GM12878 (cell line): ENCODE data around the gene MTIF3. TPM values are rescaled to one million over a fixed set of nuclear protein-coding genes. Genes with fewer than 3 reads are reported as not detected.

Source experiments
- ATAC-seq: fragments of 200-7000 bp; cut with Tn5 transposase; 3 replicates; pipeline ENCODE4 v1.9.1; 2020; ENCODE audit warnings: mild to moderate bottlenecking, moderate library complexity
- BruUV-seq: library from RNA; stranded (reverse); fragments of 400-500 nt; replicated peaks from 2 replicates; lab custom pipeline; 2021; lab: Mats Ljungman, UMichigan
- CTCF ChIA-PET: fragments of 300-600 bp; sonication (Branson Sonifier 250); formaldehyde crosslinking; extraction: SDS; loops from one replicate; lab custom pipeline; 2021; ENCODE audit warnings: inconsistent platforms; lab: Yijun Ruan, JAX
- POLR2A ChIA-PET: fragments of 350-600 bp; formaldehyde crosslinking; extraction: SDS; loops from one replicate; lab custom pipeline; 2021; ENCODE audit warnings: inconsistent platforms; lab: Charles Lee
- RAD21 ChIA-PET: fragments of 300-600 bp; sonication (Branson Sonifier 250); formaldehyde crosslinking; loops from one replicate; lab custom pipeline; 2023; ENCODE audit warnings: antibody characterized with exemption; ENCODE audit not compliant: unreplicated experiment; lab: Charles Lee
- SMC1A ChIA-PET: fragments of 300-600 bp; sonication (Branson Sonifier 250); formaldehyde crosslinking; loops from one replicate; lab custom pipeline; 2023; ENCODE audit not compliant: unreplicated experiment, uncharacterized antibody; lab: Charles Lee
- DNase-seq: peaks from one replicate; pipeline ENCODE4 v3.0.0-alpha.2; 2011; ENCODE audit warnings: low read depth, low spot score
- FAIRE-seq: peaks from 3 replicates; lab custom pipeline; 2011; peaks lifted over from hg19 to GRCh38; lab: Jason Lieb, UNC
- H2AFZ ChIP-seq: 2 replicates; pipeline ENCODE4 v1.6.0; 2011; ENCODE audit warnings: low read depth, low read length, control low read depth; ENCODE audit not compliant: control insufficient read depth
- H3K27ac ChIP-seq: 2 replicates; pipeline ENCODE4 v1.5.1; 2011; ENCODE audit warnings: control low read depth; ENCODE audit not compliant: control insufficient read depth, insufficient read depth
- H3K27me3 ChIP-seq, 2 experiments: replicated peaks in 1 of 2; 2 replicates each; pipeline versions ENCODE4 v1.6.0 to v1.6.1; 2011; ENCODE audit warnings: low read length in 1 of 2; ENCODE audit not compliant: control insufficient read depth in 2 of 2, insufficient read depth in 2 of 2
- H3K36me3 ChIP-seq, 2 experiments: 2 replicates each; pipeline ENCODE4 v1.5.1; 2011; ENCODE audit warnings: low read length in 1 of 2; ENCODE audit not compliant: control insufficient read depth in 2 of 2, insufficient read depth in 2 of 2
- H3K4me1 ChIP-seq: 2 replicates; pipeline ENCODE4 v1.6.1; 2011; ENCODE audit warnings: mild to moderate bottlenecking, low read length, moderate library complexity, mixed read lengths; ENCODE audit not compliant: control insufficient read depth, insufficient read depth
- H3K4me2 ChIP-seq: 2 replicates; pipeline ENCODE4 v1.6.0; 2011; ENCODE audit warnings: control low read depth; ENCODE audit not compliant: control insufficient read depth, insufficient read depth
- H3K4me3 ChIP-seq: fragments of 200-600 bp; sonication (generic); 2 replicates; pipeline ENCODE4 v1.5.1; 2016
- H3K79me2 ChIP-seq: 2 replicates; pipeline ENCODE4 v1.6.0; 2011; ENCODE audit warnings: low read length; ENCODE audit not compliant: control insufficient read depth, insufficient read depth
- H3K9ac ChIP-seq: 2 replicates; pipeline ENCODE4 v1.8.0; 2011; ENCODE audit warnings: low read length, control low read depth, mixed read lengths; ENCODE audit not compliant: control insufficient read depth, insufficient read depth
- H3K9me3 ChIP-seq: replicated peaks from 3 replicates; pipeline ENCODE4 v1.5.1; 2011; ENCODE audit warnings: mild to moderate bottlenecking, low read length; ENCODE audit not compliant: control insufficient read depth, insufficient read depth
- H4K20me1 ChIP-seq: 2 replicates; pipeline ENCODE4 v1.6.0; 2011; ENCODE audit not compliant: control insufficient read depth, insufficient read depth
- MEF2A ChIP-seq: IDR thresholded peaks from 2 replicates; pipeline ENCODE4 v1.6.1; 2011; ENCODE audit warnings: low read depth, mild to moderate bottlenecking, low read length, moderate library complexity; ENCODE audit not compliant: insufficient read depth
- NR2C1 ChIP-seq: fragments of 450-650 bp; IDR thresholded peaks from 2 replicates; pipeline ENCODE4 v1.6.1; 2017; ENCODE audit warnings: antibody characterized with exemption, mild to moderate bottlenecking, moderate library complexity
- RCOR1 ChIP-seq: conservative IDR thresholded peaks from 2 replicates; pipeline ENCODE4 v1.6.1; 2012; ENCODE audit warnings: low read depth, low read length, improper control_type of control experiment
- RUNX3 ChIP-seq: IDR thresholded peaks from 2 replicates; pipeline ENCODE4 v1.6.1; 2012; ENCODE audit warnings: low read length, inconsistent platforms
- SIX5 ChIP-seq: IDR thresholded peaks from 2 replicates; pipeline ENCODE4 v1.6.1; 2011; ENCODE audit warnings: mild to moderate bottlenecking, low read depth, low read length, moderate library complexity; ENCODE audit not compliant: severe bottlenecking
- SPI1 ChIP-seq: IDR thresholded peaks from 2 replicates; pipeline ENCODE4 v1.6.1; 2011; ENCODE audit warnings: low read depth, mild to moderate bottlenecking, low read length, moderate library complexity, borderline replicate concordance; ENCODE audit not compliant: insufficient read depth
- SREBF1 ChIP-seq: IDR thresholded peaks from 2 replicates; pipeline ENCODE4 v1.6.1; 2012; ENCODE audit warnings: mild to moderate bottlenecking, low read length
- ZNF384 ChIP-seq: IDR thresholded peaks from 2 replicates; pipeline ENCODE4 v1.6.1; 2012; ENCODE audit warnings: low read depth, mild to moderate bottlenecking, low read length, improper control_type of control experiment, borderline replicate concordance
- WGBS: methylation state at CpG from one replicate; pipeline ENCODE4 v1.1.6; 2016; ENCODE audit warnings: low lambda C conversion rate; ENCODE audit not compliant: insufficient replicate concordance, insufficient coverage; ENCODE audit errors: missing lambda C conversion rate; 5-methylcytosine and 5-hydroxymethylcytosine counted together
- in situ Hi-C: fragments of 300-500 bp; cut with MboI; formaldehyde crosslinking; loops from 9 replicates; pipeline ENCODE4 v1.14.3; 2018; ENCODE audit warnings: mixed read lengths
- intact Hi-C: fragments of 100-400 bp; cut with micrococcal nuclease; formaldehyde crosslinking; loops from one replicate; pipeline ENCODE4 v1.14.2; 2022; ENCODE audit not compliant: unreplicated experiment
- polyA plus RNA-seq, 11 experiments: library from polyadenylated mRNA; depleted of rRNA in 4 of 11; unstranded in 6 of 11; stranded (reverse) in 5 of 11; fragments of >200 nt; fragmentation: Nextera tagmentation in 4 of 11; fragmentation: Illumina TruSeq in 1 of 11; extraction: Ambion mirVana in 4 of 11; extraction: Trizol in 1 of 11; gene quantifications; 1 replicate in 1 of 11; 2 replicates in 10 of 11; pipeline versions ENCODE4 v1.2.1 to v1.2.3, GENCODE V29; 2011 to 2016; ENCODE audit warnings: inconsistent platforms in 2 of 11, missing spikeins in 2 of 11, low read depth in 1 of 11
- total RNA-seq, 4 experiments: library from RNA; depleted of rRNA in 3 of 4; stranded (reverse); fragments of >200 nt in 3 of 4; fragmentation: Illumina TruSeq in 1 of 4; extraction: Trizol in 1 of 4; gene quantifications; 2 replicates each; pipeline versions ENCODE4 v1.2.1 to v1.2.3, GENCODE V29; 2013 to 2021
- TF ChIP-seq, protein P1 (sequence below): fragments of 150-350 bp; IDR thresholded peaks from 2 replicates; pipeline ENCODE4 v1.6.1; 2016; ENCODE audit warnings: low read depth, low read length

MTIF3 gene
- total and polyA plus RNA-seq, 10 of the 15 experiments (the other 5 are each of a cell fraction or from before 2014, with no cell fraction given), result 22.4 to 73.9 (median 49.7) TPM

DNA sequence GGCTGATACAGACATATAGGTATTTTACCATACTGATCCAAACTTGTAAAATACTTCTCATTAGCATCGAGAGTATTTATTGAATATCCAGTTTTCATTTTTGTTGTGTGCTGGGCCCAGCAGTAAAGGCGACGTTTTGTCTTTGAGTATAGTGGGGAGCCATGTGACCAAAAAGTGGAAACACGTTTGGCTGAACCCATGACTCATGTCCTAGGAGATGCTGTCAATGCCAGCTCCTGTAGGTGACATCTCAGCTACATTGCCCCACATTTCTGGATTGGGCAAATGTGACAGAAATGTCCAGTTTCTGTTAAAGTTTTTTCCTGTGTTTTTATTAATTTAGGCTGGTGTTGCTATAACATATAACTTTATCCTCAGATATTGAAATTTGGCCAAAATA is 52.0 kb downstream of the MTIF3 start (continued):
- TF ChIP-seq RUNX3, result no peak
- no peak for TF ChIP-seq NR2C1
- TF ChIP-seq RCOR1, result no peak
- no peak for TF ChIP-seq ZNF384
- no peak for TF ChIP-seq SREBF1
- TF ChIP-seq, protein P1, sequence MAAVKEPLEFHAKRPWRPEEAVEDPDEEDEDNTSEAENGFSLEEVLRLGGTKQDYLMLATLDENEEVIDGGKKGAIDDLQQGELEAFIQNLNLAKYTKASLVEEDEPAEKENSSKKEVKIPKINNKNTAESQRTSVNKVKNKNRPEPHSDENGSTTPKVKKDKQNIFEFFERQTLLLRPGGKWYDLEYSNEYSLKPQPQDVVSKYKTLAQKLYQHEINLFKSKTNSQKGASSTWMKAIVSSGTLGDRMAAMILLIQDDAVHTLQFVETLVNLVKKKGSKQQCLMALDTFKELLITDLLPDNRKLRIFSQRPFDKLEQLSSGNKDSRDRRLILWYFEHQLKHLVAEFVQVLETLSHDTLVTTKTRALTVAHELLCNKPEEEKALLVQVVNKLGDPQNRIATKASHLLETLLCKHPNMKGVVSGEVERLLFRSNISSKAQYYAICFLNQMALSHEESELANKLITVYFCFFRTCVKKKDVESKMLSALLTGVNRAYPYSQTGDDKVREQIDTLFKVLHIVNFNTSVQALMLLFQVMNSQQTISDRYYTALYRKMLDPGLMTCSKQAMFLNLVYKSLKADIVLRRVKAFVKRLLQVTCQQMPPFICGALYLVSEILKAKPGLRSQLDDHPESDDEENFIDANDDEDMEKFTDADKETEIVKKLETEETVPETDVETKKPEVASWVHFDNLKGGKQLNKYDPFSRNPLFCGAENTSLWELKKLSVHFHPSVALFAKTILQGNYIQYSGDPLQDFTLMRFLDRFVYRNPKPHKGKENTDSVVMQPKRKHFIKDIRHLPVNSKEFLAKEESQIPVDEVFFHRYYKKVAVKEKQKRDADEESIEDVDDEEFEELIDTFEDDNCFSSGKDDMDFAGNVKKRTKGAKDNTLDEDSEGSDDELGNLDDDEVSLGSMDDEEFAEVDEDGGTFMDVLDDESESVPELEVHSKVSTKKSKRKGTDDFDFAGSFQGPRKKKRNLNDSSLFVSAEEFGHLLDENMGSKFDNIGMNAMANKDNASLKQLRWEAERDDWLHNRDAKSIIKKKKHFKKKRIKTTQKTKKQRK, result no peak

DNA sequence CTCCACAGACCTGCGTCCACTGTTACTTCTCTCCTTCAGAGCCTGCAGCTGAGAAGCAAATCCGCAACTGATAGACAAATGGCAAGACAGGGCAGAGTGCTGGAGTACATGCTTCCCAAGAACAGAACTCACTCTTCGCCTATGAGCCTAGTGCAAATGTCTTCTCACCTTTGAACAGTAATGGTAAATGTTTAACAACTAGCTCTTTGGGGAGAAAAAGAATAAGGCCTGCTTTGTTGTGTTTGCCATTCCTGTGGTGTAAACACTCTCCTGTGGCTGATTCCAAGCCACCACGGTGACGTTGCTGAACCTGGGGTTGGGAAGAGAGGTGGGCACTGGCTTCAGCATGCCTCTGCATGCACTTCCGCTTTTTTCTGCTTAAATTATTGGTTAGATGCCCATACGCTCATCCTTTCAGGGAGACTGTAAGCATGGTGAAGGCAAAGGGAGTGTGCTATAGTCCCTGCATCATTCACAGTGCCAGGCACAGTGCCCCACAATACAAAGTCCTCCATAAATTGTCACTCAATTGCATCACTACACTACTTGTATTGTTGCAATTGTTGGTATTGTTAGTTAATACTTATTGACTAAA is 54.0 kb downstream of the MTIF3 start:
- Histone ChIP-seq H3K79me2 (no peaks in the 10 kb centered on the region), H4K20me1 (no peaks in the 10 kb centered on the region), H3K9ac (no peak overlapping the region), H3K4me2 (no peak overlapping the region), H3K4me1 (no peaks in the 10 kb centered on the region), H3K27ac (no peak overlapping the region), H3K4me3 (no peak overlapping the region), H3K36me3 (no peaks in the 10 kb centered on the region), H2AFZ (no peak overlapping the region), H3K9me3 (no peaks in the 10 kb centered on the region; the same call in 2 of the 3 replicates), H3K27me3 (no peaks in the 10 kb centered on the region)
- WGBS, result 37% methylated on average over 7 of the region's 7 CpGs
- in situ Hi-C loops, result no loop called here
- ChIA-PET POLR2A (no interaction called here), CTCF (interaction anchor here (1.1 to 1.6 kb wide), 2 partner anchors 9 to 430 kb away, joined by 4 read pairs; no protein-coding TSS in a partner anchor), RAD21 (no interaction called here), SMC1A (interaction anchor here (0.6 to 0.9 kb wide), 2 partner anchors 425 to 426 kb away, joined by 3 to 4 read pairs; no protein-coding TSS in a partner anchor)
- intact Hi-C loops, result no loop called here
- TF ChIP-seq SIX5 (no peak), SPI1 (peak; percentile 41), RUNX3 (no peak), MEF2A (no peak)
- BruUV-seq, result no TSS peak
- DNase-seq (no peak), FAIRE-seq (no peak), ATAC-seq (no peak)
